Measurements from ENCODE around the gene TBC1D2.

The TBC1D2 gene

GRCh38 chr9:98171176-98171925, 84.1 kb downstream of the TBC1D2 start:
- DNase-seq (ENCODE audit: low read depth, low spot score) = no peak

GRCh38 chr9:98168941-98169488, 86.4 kb downstream of the TBC1D2 start:
- no peak for DNase-seq (ENCODE audit: low read depth, low spot score)

GRCh38 chr9:98168153-98168780, 87.2 kb downstream of the TBC1D2 start:
- DNase-seq (ENCODE audit: low read depth, low spot score) = no peak

- DNase-seq (ENCODE audit: low read depth, low spot score) = no peak
Measured at GRCh38 chr9:98164912-98165311, 90.5 kb downstream of the TBC1D2 start.

- no peak for DNase-seq (ENCODE audit: low read depth, low spot score)
Measured at GRCh38 chr9:98162613-98163012, 92.8 kb downstream of the TBC1D2 start.

- DNase-seq (ENCODE audit: low read depth, low spot score) = no peak
Measured at GRCh38 chr9:98161851-98162250, 93.6 kb downstream of the TBC1D2 start.

- no peak for DNase-seq (ENCODE audit: low read depth, low spot score)
Measured at GRCh38 chr9:98159790-98160189, 95.7 kb downstream of the TBC1D2 start.

- DNase-seq (ENCODE audit: low read depth, low spot score) = no peak
Measured at GRCh38 chr9:98159301-98159700, 96.1 kb downstream of the TBC1D2 start.

GRCh38 chr9:98158071-98158831, 97.2 kb downstream of the TBC1D2 start:
- DNase-seq (ENCODE audit: low read depth, low spot score) = no peak

GRCh38 chr9:98157372-98157771, 98.1 kb downstream of the TBC1D2 start:
- no peak for DNase-seq (ENCODE audit: low read depth, low spot score)

- DNase-seq (ENCODE audit: low read depth, low spot score) = no peak
Measured at GRCh38 chr9:98154678-98155077, 100.8 kb downstream of the TBC1D2 start.

- no peak for DNase-seq (ENCODE audit: low read depth, low spot score)
Measured at GRCh38 chr9:98152526-98152925, 102.9 kb downstream of the TBC1D2 start.

GRCh38 chr9:98150721-98151120, 104.7 kb downstream of the TBC1D2 start:
- DNase-seq (ENCODE audit: low read depth, low spot score) = no peak

GRCh38 chr9:98150164-98150563, 105.3 kb downstream of the TBC1D2 start:
- DNase-seq (ENCODE audit: low read depth, low spot score) = no peak

GRCh38 chr9:98149422-98149821, 106.0 kb downstream of the TBC1D2 start:
- DNase-seq (ENCODE audit: low read depth, low spot score) = no peak

Measured in iPS DF 19.7 (cell line).